Mesothelial cell of epicardium (in vitro differentiated cells): ENCODE measurements around the gene HTR2C. TPM values are rescaled to one million over a fixed set of nuclear protein-coding genes. Genes with fewer than 3 reads are reported as not detected.
"Not testable (repeated sequence)": the region's sequence is repeated elsewhere in the genome, so short reads cannot be mapped to it uniquely, and the experiment has no call there.

Source experiments
- DNase-seq, 2 experiments: peaks; one replicate each; pipeline ENCODE4 v3.0.0; 2021; ENCODE audit warnings: low spot score in 2 of 2; ENCODE audit not compliant: unreplicated experiment in 2 of 2
- H3K27ac Mint-ChIP-seq: 2 replicates; pipeline ENCODE4 v1.8.0; 2021; ENCODE audit warnings: mixed read lengths
- H3K27me3 Mint-ChIP-seq: 2 replicates; pipeline ENCODE4 v1.8.0; 2021; ENCODE audit warnings: low read depth, mixed read lengths
- H3K36me3 Mint-ChIP-seq: 2 replicates; pipeline ENCODE4 v1.8.0; 2021; ENCODE audit warnings: mixed read lengths
- H3K4me1 Mint-ChIP-seq: 2 replicates; pipeline ENCODE4 v1.8.0; 2021; ENCODE audit warnings: mixed read lengths
- H3K4me3 Mint-ChIP-seq: 2 replicates; pipeline ENCODE4 v1.8.0; 2021; ENCODE audit warnings: mild to moderate bottlenecking, moderate library complexity, mixed read lengths
- H3K9me3 Mint-ChIP-seq: 2 replicates; pipeline ENCODE4 v1.8.0; 2021; ENCODE audit warnings: mixed read lengths
- microRNA-seq: library from miRNA; unstranded; fragments of <30 nt; microRNA quantifications from one replicate; pipeline ENCODE4 v1.2.0, GENCODE V29; 2021; ENCODE audit warnings: inconsistent platforms, mixed read lengths
- total RNA-seq: library from RNA; stranded (reverse); gene quantifications from 3 replicates; pipeline ENCODE4 v1.2.1, GENCODE V29; 2021
- TF ChIP-seq, protein P1 (sequence below): fragments of 200-600 bp; sonication (generic); IDR thresholded peaks from one replicate; pipeline ENCODE4 v1.5.0; 2021; ENCODE audit warnings: antibody characterized with exemption; ENCODE audit not compliant: unreplicated experiment

Gene HTR2C
- total RNA-seq, 1 donor from 2014 or later, result 1.1 TPM

GRCh38 chrX:114932550-114932949 lies 348.7 kb downstream of the HTR2C start:
- peaks cover 51% of the 10 kb centered on the region for H3K9me3 Mint-ChIP-seq
- TF ChIP-seq, protein P1, sequence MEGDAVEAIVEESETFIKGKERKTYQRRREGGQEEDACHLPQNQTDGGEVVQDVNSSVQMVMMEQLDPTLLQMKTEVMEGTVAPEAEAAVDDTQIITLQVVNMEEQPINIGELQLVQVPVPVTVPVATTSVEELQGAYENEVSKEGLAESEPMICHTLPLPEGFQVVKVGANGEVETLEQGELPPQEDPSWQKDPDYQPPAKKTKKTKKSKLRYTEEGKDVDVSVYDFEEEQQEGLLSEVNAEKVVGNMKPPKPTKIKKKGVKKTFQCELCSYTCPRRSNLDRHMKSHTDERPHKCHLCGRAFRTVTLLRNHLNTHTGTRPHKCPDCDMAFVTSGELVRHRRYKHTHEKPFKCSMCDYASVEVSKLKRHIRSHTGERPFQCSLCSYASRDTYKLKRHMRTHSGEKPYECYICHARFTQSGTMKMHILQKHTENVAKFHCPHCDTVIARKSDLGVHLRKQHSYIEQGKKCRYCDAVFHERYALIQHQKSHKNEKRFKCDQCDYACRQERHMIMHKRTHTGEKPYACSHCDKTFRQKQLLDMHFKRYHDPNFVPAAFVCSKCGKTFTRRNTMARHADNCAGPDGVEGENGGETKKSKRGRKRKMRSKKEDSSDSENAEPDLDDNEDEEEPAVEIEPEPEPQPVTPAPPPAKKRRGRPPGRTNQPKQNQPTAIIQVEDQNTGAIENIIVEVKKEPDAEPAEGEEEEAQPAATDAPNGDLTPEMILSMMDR, result no peak
- no peaks in the 10 kb centered on the region for H3K27me3 Mint-ChIP-seq
- no peak overlapping the region for H3K4me3 Mint-ChIP-seq
- peaks cover 2% of the 10 kb centered on the region for H3K36me3 Mint-ChIP-seq
- H3K4me1 Mint-ChIP-seq, result no peaks in the 10 kb centered on the region
- DNase-seq, result no peak
- H3K27ac Mint-ChIP-seq, result no peak overlapping the region

DNA sequence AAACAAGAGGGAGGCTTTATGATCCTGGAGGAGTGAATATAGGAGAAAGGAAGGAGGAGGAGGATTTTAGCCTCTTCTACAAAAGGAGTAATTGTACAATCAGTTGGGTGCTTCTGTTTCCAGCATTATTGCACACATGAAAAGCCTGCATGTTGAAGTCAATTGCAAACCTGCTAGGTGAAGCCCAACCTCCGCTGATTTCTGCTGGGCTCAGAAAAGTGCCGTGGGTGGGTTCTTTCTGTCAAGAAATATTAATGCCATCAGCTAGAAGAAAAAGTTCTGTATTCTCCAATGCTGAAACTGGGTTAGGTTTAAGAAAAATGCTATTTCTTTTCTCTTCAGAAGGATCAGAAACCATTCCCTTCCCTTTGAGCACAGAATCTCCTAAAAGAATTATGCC lies 349.4 kb downstream of the HTR2C start:
- H3K27me3 Mint-ChIP-seq, H3K4me3 Mint-ChIP-seq, H3K4me1 Mint-ChIP-seq, DNase-seq, H3K27ac Mint-ChIP-seq, H3K36me3 Mint-ChIP-seq: not testable (repeated sequence)
- peaks cover 52% of the 10 kb centered on the region for H3K9me3 Mint-ChIP-seq

- H3K4me3 Mint-ChIP-seq, H3K36me3 Mint-ChIP-seq, H3K27ac Mint-ChIP-seq, H3K4me1 Mint-ChIP-seq, DNase-seq: not testable (repeated sequence)
- peaks cover 46% of the 10 kb centered on the region for H3K9me3 Mint-ChIP-seq
- H3K27me3 Mint-ChIP-seq, result peaks cover 14% of the 10 kb centered on the region
Measured at GRCh38 chrX:114937090-114937489, 353.2 kb downstream of the HTR2C start.

- Mint-ChIP-seq H3K9me3 (peaks cover 4% of the 10 kb centered on the region), H3K27ac (no peak overlapping the region), H3K4me1 (no peaks in the 10 kb centered on the region), H3K27me3 (no peaks in the 10 kb centered on the region), H3K36me3 (no peaks in the 10 kb centered on the region), H3K4me3 (no peak overlapping the region)
- TF ChIP-seq, protein P1, result no peak
- no peak for DNase-seq
Measured at GRCh38 chrX:114952696-114953095, 368.8 kb downstream of the HTR2C start.

Small RNA genes within 50 kb of the gene (microRNA-seq; reads per million reads assigned to microRNA genes)
- gene MIR1264 (31.1 reads per million, percentile 51 among the genes with 10 or more reads in this experiment), gene MIR1298 (446 reads per million, percentile 73 among the genes with 10 or more reads in this experiment), gene MIR1911 (259 reads per million, percentile 69 among the genes with 10 or more reads in this experiment), gene MIR1912 (118 reads per million, percentile 63 among the genes with 10 or more reads in this experiment), gene MIR448 (32.5 reads per million, percentile 52 among the genes with 10 or more reads in this experiment), gene MIR764 (0.88 reads per million)
